GM18907 (cell line): ENCODE data around the gene MORN5.

Source experiments
- ATAC-seq: cut with Tn5 transposase; IDR thresholded peaks from one replicate; pipeline ENCODE4 v1.9.1; 2021; ENCODE audit warnings: mild to moderate bottlenecking, moderate library complexity; ENCODE audit not compliant: unreplicated experiment

The MORN5 gene

DNA sequence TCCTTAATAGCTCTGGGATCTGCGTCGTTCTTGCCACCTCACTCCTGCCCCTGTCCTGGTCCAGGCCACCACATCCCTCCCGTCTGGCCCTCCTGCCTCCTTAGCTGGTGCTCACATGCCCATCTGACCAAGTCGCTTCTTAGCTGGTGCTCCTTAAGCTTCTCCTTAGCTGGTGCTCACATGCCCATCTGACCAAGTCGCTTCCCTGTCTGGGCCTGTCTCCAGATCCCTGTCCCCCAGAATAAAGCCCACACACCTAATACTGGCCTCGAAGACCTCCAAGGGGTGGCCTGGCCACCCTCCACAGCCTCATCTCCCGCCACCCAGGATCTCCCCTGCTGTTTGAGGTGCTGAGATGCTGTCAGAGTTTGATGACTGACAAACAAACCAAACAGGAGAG, 35.2 kb upstream of the MORN5 start:
- no peak for ATAC-seq

DNA sequence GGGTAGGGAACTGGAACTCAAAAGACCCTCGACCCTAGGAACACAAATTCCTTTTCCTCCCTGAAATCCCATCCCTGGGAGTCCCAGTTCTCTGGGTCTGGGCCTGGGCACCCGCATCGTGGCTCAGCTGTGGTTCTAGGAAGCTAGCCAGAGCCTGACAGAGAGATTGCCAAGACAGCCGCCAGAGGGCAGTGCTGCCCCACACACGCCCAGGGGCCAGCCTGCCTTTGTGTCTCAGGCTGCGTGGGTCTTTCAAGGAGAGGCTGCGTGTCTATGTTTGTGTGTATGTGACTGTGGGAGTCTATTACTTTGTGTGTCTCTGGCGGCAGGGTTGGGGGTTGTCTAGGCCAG, 34.6 kb upstream of the MORN5 start:
- ATAC-seq = peak; percentile 70

DNA sequence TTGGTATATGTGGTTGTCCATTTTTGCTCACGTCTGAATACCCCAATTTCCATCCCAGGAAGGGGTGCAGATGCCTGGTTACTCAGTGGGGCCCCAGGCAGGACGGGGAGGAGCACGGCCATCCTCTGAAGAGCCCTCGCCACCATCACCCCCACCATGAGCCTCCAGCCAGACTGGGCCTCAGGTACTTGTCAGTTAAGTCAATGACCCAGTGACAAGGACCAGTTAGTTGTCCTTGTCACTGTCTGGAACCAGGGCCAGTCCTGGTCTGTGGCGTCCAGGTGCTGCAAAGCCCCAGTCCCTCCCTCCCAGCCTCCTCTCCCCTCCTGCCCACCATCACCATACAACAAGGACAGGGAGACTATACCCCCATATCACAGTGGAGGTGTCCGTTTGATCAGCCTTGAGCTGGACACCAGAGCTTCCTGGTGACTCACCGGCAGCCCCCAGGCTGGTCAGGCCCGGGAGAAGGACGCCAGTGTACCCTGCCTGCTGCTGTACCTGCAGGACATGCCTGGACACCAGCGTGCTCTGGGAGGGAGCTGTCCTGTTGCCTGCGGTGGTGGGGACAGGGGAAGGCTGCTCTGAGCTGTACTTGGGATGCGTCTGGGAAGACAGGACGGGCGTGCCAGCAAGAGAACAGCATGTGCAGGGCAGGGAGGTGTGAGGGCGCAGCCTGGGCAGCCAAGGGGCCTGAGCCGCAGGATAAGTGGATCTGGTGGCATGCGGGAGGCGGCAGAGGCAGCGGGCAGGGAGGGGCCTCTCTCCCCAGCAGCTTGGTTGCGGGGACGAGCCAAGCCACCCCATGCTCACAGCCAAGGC, 34.0 kb upstream of the MORN5 start:
- no peak for ATAC-seq

- ATAC-seq = no peak
Measured at GRCh38 chr9:122126331-122127261, 33.1 kb upstream of the MORN5 start.

- no peak for ATAC-seq
Measured at GRCh38 chr9:122127396-122127798, 32.3 kb upstream of the MORN5 start.

- ATAC-seq = no peak
Measured at GRCh38 chr9:122128007-122128968, 31.4 kb upstream of the MORN5 start.

DNA sequence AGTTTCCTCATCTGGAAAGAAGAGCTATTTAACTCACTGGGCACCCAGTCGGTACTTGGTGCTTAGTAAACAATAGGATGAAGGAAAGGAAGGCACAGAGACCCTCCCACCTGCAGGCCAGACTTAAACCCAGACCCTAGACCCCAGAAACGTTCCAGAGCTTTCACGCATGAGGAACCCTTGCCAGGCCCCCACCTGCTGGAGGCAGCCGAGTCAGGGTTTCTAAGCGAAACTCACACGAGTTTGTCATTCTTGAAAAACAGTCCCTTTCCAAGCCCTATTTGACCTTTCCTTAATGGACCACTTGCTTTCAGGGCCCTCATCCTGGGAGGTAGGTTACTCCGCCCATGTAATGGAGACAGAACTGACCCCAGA, 30.8 kb upstream of the MORN5 start:
- ATAC-seq = no peak

DNA sequence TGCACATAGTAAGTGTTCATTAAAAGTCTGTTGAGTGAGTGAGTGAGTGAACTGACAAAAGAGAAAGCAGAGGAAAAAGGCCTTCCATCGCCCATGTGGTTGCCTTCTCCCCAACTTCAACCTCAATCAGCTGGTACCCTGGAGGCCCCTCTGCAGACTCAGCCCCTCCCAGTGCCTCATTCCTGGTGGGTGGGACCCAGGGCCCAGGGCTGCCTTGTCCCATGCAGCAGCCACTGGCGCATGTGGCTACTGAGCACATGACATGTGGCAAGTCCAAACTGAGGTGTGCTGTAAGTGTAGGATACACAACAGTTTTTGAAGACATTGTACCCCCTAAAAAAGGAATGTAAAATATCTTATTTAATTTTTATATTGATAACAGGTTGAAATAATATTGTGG, 29.7 kb upstream of the MORN5 start:
- no peak for ATAC-seq

- no peak for ATAC-seq
Measured at GRCh38 chr9:122130837-122131236, 28.9 kb upstream of the MORN5 start.

GRCh38 chr9:122131401-122132001, 28.2 kb upstream of the MORN5 start:
- no peak for ATAC-seq

DNA sequence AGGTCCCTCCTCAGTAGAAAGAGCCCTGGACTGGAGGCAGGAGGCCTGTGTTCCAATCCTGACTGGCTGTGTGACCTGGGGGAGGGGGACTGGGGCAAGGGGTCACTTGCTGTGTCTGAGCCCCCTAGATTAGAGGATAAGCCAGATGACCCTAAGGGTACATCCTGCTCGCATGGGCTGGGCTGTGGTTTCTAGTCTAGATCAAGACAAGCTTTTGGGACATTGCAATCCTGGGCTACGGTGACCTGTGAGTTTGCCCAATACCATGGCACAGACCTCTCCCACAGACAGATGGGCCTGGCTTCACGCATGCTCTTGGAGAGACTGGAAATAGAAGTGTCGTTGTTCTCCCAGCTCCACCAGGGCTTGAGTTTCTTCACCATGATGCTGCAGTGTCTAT, 27.2 kb upstream of the MORN5 start:
- no peak for ATAC-seq

- ATAC-seq = no peak
Measured at GRCh38 chr9:122133263-122133983, 26.3 kb upstream of the MORN5 start.

DNA sequence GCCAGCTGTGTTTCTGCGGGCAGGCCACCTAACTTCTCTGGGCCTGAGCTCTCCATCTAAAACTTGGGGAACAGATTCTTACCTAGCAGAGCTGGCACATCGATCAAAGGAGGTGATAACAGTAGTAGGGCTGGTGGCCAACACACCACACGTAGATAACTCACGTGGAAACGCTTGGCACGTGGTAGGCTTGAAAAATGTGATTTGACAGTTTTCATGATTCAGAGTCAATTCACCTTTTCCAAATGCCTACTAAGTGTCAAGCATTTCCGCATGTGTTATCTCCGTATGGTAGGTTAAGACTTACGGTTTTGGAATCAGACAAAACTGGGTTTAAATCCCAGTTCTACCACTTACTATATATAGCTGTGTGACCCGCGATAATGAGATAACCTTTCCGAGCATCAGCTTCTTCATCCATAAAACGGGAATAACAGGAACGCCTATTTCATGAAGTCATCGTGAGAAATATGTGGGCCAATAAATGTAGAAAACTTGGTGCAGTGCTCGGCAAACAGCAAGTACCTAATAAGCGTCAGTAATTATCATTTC, 25.6 kb upstream of the MORN5 start:
- ATAC-seq = no peak

- ATAC-seq = no peak
Measured at GRCh38 chr9:122134822-122135528, 24.7 kb upstream of the MORN5 start.

GRCh38 chr9:122135529-122135859, 24.2 kb upstream of the MORN5 start:
- no peak for ATAC-seq

- no peak for ATAC-seq
Measured at GRCh38 chr9:122138560-122139268, 21.0 kb upstream of the MORN5 start.

- no peak for ATAC-seq
Measured at GRCh38 chr9:122140368-122141193, 19.1 kb upstream of the MORN5 start.

- ATAC-seq = no peak
Measured at GRCh38 chr9:122141671-122142070, 18.0 kb upstream of the MORN5 start.
